AG04450 (cell line): Measurements from ENCODE around the gene IL1A. TPM values are rescaled to one million over a fixed set of nuclear protein-coding genes. Genes with fewer than 3 reads are reported as not detected.

Experiments
- CTCF ChIA-PET: fragments of 300-600, 350-600 bp; formaldehyde crosslinking; extraction: SDS; loops from one replicate; lab custom pipeline; 2022; ENCODE audit warnings: antibody characterized with exemption, inconsistent platforms; lab: Charles Lee
- POLR2A ChIA-PET: fragments of 350-600 bp; formaldehyde crosslinking; extraction: SDS; loops from one replicate; lab custom pipeline; 2021; ENCODE audit warnings: antibody characterized with exemption, inconsistent platforms; lab: Yijun Ruan, JAX
- DNase-seq: peaks from one replicate; pipeline ENCODE4 v3.0.0-alpha.2; 2011; ENCODE audit warnings: low read depth, low spot score
- H3K27ac ChIP-seq: one replicate; pipeline ENCODE4 v1.5.1; 2012; ENCODE audit warnings: low read depth, low read length, control low read depth
- H3K27me3 ChIP-seq: one replicate; pipeline ENCODE4 v1.6.0; 2012; ENCODE audit warnings: low read length; ENCODE audit not compliant: control insufficient read depth, insufficient read depth
- H3K4me3 ChIP-seq: 2 replicates; pipeline ENCODE4 v1.5.1; 2011; ENCODE audit warnings: mild to moderate bottlenecking, low read depth, low read length, control low read depth
- H3K9me3 ChIP-seq: 2 replicates; pipeline ENCODE4 v1.5.1; 2012; ENCODE audit warnings: low read length; ENCODE audit not compliant: control insufficient read depth, insufficient read depth
- CTCF ChIP-seq: IDR thresholded peaks from 2 replicates; pipeline ENCODE4 v1.5.1; 2011; ENCODE audit warnings: low read depth, low read length, control low read depth, inconsistent platforms
- polyA plus RNA-seq: library from polyadenylated mRNA; depleted of rRNA; stranded (reverse); fragments of >200 nt; gene quantifications from 2 replicates; pipeline ENCODE4 v1.2.3, GENCODE V29; 2011

The IL1A gene
- polyA plus RNA-seq, 1 experiment, result 0.51 TPM

GRCh38 chr2:112812318-112813267 is 28.3 kb upstream of the IL1A start:
- no peak for TF ChIP-seq CTCF
- POLR2A ChIA-PET, result no interaction called here
- Histone ChIP-seq H3K4me3 (no peak overlapping the region), H3K9me3 (no peaks in the 10 kb centered on the region), H3K27me3 (no peaks in the 10 kb centered on the region), H3K27ac (peak overlapping the region; percentile 77)
- CTCF ChIA-PET, result interaction anchor here (0.7 to 1.3 kb wide), 2 partner anchors 29 to 64 kb away, joined by 3 to 4 read pairs; no protein-coding TSS in a partner anchor
- peak; percentile 30 for DNase-seq

DNA sequence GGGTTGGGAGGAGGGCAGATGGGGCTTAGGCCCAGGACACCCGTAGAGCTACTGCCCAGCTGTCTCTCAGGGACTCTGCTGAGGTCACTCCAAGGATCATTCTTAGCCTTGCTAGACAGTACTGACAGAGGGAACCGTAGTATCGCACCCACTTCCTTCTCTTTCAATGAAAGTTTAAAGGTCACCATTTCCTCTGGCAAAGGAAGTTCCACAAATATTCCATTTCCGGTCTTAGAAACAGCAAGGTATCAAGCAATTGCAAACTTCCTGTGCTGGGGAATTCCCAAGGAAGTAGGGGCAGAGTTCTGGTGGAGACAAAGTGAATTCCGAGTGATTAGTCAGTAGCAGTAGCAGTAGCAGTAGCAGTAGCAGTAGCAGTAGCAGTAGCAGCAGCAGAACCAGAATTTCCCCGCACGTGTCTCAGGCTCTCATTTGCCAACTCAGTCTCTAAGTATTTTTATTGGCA is 27.6 kb upstream of the IL1A start:
- Histone ChIP-seq H3K27ac (peak overlapping the region; percentile 77), H3K27me3 (no peaks in the 10 kb centered on the region), H3K4me3 (no peak overlapping the region), H3K9me3 (no peaks in the 10 kb centered on the region)
- ChIA-PET CTCF (interaction anchor here (1.3 kb wide), 1 partner anchor 63 kb away, joined by 4 read pairs; no protein-coding TSS in a partner anchor), POLR2A (no interaction called here)
- TF ChIP-seq CTCF, result no peak
- DNase-seq, result peak; percentile 54

DNA sequence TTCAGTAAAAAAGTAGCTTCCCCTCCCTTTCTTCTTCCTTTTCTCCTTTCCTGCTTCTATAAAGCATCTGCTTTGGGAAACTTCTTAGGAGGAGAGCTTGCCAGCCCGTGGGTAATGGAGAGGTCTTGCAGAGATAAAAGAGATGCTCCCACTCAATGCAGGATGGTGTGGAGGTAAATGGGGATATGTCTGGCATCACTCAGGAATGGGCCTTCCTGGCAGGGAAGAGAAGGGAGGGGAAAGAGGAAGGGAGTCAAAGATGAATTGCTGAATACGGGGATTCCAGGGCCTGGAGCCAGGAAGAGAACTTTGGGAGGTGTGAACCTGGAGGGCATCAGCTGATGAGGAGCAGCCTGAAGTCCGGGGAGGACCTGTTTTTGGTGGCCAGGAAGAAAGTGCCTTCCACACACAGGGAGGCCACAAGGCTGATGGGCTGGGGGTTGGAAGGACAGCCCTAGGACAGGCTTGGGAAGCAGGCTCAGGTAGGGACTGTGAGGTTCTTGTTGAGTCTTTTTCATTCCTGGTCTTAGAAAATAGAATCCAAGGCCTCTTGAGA is 27.1 kb upstream of the IL1A start:
- DNase-seq, result no peak
- H3K27ac ChIP-seq, result peak overlapping the region; percentile 77
- POLR2A ChIA-PET, result no interaction called here
- H3K9me3 ChIP-seq, result no peaks in the 10 kb centered on the region
- CTCF ChIA-PET, result interaction anchor here (1.1 kb wide), 1 partner anchor 62 kb away, joined by 6 read pairs; no protein-coding TSS in a partner anchor
- H3K27me3 ChIP-seq, result no peaks in the 10 kb centered on the region
- TF ChIP-seq CTCF, result no peak
- no peak overlapping the region for H3K4me3 ChIP-seq

- no peak for TF ChIP-seq CTCF
- DNase-seq, result no peak
- Histone ChIP-seq H3K27ac (no peak overlapping the region), H3K27me3 (no peaks in the 10 kb centered on the region), H3K4me3 (no peak overlapping the region), H3K9me3 (no peaks in the 10 kb centered on the region; the same call in 1 of the 2 replicates)
- ChIA-PET POLR2A (no interaction called here), CTCF (no interaction called here)
Observed at GRCh38 chr2:112809112-112809511, 24.8 kb upstream of the IL1A start.
